Kidney epithelial cell (primary cell): ENCODE results near the gene LYRM7. TPM values are rescaled to one million over a fixed set of nuclear protein-coding genes. Genes with fewer than 3 reads are reported as not detected.

ENCODE experiments used
- DNase-seq: peaks from one replicate; pipeline ENCODE4 v3.0.0-alpha.2; 2010; ENCODE audit warnings: low read depth
- H3K27me3 ChIP-seq: 2 replicates; pipeline ENCODE4 v1.6.0; 2011; ENCODE audit warnings: low read length; ENCODE audit not compliant: control insufficient read depth, insufficient read depth
- H3K36me3 ChIP-seq: 2 replicates; pipeline ENCODE4 v1.5.1; 2011; ENCODE audit warnings: low read length; ENCODE audit not compliant: control insufficient read depth, insufficient read depth
- H3K4me3 ChIP-seq: 2 replicates; pipeline ENCODE4 v1.5.1; 2011; ENCODE audit warnings: low read depth, mild to moderate bottlenecking, control low read depth, low read length
- CTCF ChIP-seq: IDR thresholded peaks from 2 replicates; pipeline ENCODE4 v1.5.1; 2011; ENCODE audit warnings: mild to moderate bottlenecking, moderate library complexity, low read length, control low read depth, inconsistent platforms; ENCODE audit not compliant: insufficient read depth, poor library complexity, severe bottlenecking
- total RNA-seq: library from RNA; depleted of rRNA; stranded (reverse); fragments of >200 nt; gene quantifications from 2 replicates; pipeline ENCODE4 v1.2.3, GENCODE V29; 2015

Gene LYRM7
- total RNA-seq, 1 donor from 2014 or later = 3.8 TPM

DNA sequence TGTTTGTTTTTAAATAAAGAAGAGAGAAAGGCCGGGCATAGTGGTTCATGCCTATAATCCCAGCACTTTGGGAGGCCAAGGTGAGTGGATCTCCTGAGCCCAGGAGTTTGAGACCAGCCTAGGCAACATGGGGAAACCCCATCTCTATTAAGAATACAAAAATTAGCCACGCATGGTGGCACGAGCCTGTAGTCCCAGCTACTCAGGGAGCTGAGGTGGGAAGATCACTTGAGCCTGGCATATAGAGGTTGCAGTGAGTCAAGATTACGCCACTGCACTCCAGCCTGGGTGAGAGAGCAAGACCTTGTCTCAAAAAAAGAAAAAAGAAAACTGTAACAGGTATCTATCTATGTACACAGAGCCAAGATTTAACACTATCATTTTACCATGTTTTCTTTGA lies 58.9 kb downstream of the LYRM7 start:
- Histone ChIP-seq H3K4me3 (no peak overlapping the region), H3K27me3 (no peaks in the 10 kb centered on the region), H3K36me3 (no peaks in the 10 kb centered on the region)
- no peak for TF ChIP-seq CTCF
- no peak for DNase-seq

DNA sequence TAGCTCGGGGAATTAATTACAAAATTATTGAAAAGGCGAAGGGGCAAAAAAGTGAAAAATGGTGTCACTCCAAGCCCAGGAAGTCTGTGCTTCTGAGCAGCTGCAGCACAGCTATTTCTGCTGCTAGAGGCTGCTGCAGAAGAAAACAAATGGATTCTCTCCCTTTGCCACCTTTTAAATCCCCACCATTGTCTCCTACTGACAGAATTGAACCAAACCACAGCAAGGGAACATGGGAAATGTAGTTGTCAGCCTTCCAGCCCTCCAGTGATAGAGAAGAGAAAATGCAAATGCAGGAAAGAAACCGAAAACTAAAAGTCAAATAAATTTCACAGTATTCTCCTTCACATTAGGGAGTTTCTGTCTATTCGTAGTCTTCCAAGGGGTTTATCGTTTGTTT lies 59.7 kb downstream of the LYRM7 start:
- Histone ChIP-seq H3K36me3 (no peaks in the 10 kb centered on the region), H3K27me3 (no peaks in the 10 kb centered on the region), H3K4me3 (no peak overlapping the region)
- no peak for DNase-seq
- no peak for TF ChIP-seq CTCF

GRCh38 chr5:131239686-131240085 lies 68.9 kb downstream of the LYRM7 start:
- Histone ChIP-seq H3K36me3 (no peaks in the 10 kb centered on the region), H3K4me3 (no peak overlapping the region), H3K27me3 (no peaks in the 10 kb centered on the region)
- no peak for TF ChIP-seq CTCF
- DNase-seq = no peak

GRCh38 chr5:131242728-131243255 lies 72.0 kb downstream of the LYRM7 start:
- DNase-seq = peak; percentile 60
- TF ChIP-seq CTCF = no peak

DNA sequence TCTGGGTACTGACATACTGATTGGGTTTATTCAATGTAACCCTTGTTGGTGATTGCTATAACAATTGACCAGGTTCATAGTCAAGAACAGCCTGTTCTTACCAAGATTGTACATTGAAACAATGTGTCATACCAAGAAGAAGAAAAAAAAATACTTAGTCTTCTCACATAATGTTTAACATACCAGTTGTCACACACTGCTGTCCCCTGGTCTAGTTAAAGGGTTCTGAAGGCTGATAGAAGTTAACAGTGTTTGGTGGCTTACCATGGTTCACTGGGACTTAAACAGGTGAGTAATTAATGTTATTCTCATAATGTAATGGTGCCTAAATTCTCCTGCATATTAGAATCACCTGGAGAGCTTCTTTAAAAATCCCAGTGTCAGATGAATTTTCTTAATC lies 74.6 kb downstream of the LYRM7 start:
- H3K4me3 ChIP-seq = no peak overlapping the region
- DNase-seq = no peak
- no peak for TF ChIP-seq CTCF
- H3K36me3 ChIP-seq = no peaks in the 10 kb centered on the region
- H3K27me3 ChIP-seq = no peaks in the 10 kb centered on the region

More at GRCh38 chr5:131242728-131243255, 72.0 kb downstream of the LYRM7 start:
- Histone ChIP-seq H3K36me3 (no peaks in the 10 kb centered on the region), H3K27me3 (no peaks in the 10 kb centered on the region), H3K4me3 (no peak overlapping the region)

- no peak for DNase-seq
- Histone ChIP-seq H3K36me3 (no peaks in the 10 kb centered on the region), H3K27me3 (no peaks in the 10 kb centered on the region), H3K4me3 (no peak overlapping the region)
- TF ChIP-seq CTCF = no peak
Observed at GRCh38 chr5:131245948-131246347, 75.2 kb downstream of the LYRM7 start.
